ENCODE results near the gene COPG1. TPM values are rescaled to one million over a fixed set of nuclear protein-coding genes. Genes with fewer than 3 reads are reported as not detected.

The COPG1 gene
- total RNA-seq: 195 and 233 TPM in 2 replicates

DNA sequence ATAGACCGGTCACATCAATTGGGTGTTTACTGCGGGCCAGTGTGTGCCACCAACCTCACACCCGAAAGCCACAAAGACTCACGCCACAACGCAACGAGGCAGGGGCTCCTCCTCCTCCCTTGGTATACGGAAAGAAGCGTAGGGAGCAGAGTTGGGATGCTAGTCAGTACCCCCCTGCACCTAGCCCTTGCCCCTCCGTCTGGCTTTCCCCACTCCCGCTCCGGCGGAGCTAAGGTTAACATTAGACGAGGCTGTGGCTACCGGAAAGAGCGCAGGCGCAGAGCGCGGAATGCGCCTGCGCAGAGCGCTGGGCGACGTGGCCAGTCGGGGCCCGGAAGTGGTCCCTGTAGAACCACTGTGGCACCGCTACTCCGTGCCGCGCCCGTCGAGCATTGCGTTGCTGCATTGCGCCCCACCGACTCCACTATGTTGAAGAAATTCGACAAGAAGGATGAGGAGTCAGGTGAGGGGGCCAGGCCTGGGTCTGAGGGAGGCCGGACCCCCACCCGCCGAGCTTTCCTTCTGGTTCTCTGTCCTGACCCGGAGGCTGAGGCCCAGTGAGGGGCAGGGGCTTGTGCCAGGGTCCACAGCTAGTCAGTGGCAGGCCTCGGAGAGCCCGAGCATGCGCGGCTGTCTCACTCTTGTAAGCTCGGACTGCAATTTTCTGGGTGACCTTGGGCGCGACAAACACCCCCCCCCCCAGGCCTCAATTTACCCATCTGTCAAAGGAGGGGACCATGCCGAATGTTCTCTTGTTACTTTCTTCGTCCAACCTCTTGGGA lies at the start of gene COPG1:
TSS of gene COPG1 (plus strand) at position 323 of the 782 bp plus-strand sequence. CDS start at position 427, 104 bp downstream.

GRCh38 chr3:129278439-129278965 lies 29.1 kb downstream of the COPG1 start, which contains the start of gene HMCES:
TSS of gene HMCES (plus strand) at chr3:129278870. CDS start at chr3:129279733, 863 bp downstream.

Other genes with a start within 250 kb of the COPG1 start
- 0.32 TPM in 1 of 2 replicates, not detected in the other for gene EFCC1, start 248.3 kb upstream of the COPG1 start, total RNA-seq
- gene GP9, start 188.8 kb upstream of the COPG1 start, total RNA-seq: 0.32 TPM in 1 of 2 replicates, not detected in the other
- 16.9 and 20.5 TPM in 2 replicates for gene RAB43, start 127.8 kb upstream of the COPG1 start, total RNA-seq
- gene ISY1, start 88.5 kb upstream of the COPG1 start, total RNA-seq: 53.9 and 63.1 TPM in 2 replicates
- 298 and 320 TPM in 2 replicates for gene CNBP, start 65.7 kb upstream of the COPG1 start, total RNA-seq
- 24.4 and 31.2 TPM in 2 replicates for gene HMCES, start 29.3 kb downstream of the COPG1 start, total RNA-seq
- not detected in 2 replicates for gene EFCAB12, start 179.0 kb downstream of the COPG1 start, total RNA-seq
- gene MBD4, start 190.3 kb downstream of the COPG1 start, total RNA-seq: 17.2 and 22.6 TPM in 2 replicates
- 15.5 and 16.2 TPM in 2 replicates for gene IFT122, start 190.6 kb downstream of the COPG1 start, total RNA-seq

Measured in epithelial cell of umbilical artery (primary cell).